PC-3 (cell line): ENCODE measurements around the gene TTLL1.

Experiments
- CTCF ChIP-seq: fragments of 300-600 bp; sonication (generic); conservative IDR thresholded peaks from 2 replicates; pipeline ENCODE4 v1.5.1; 2017; ENCODE audit warnings: antibody characterized with exemption, low read depth, mild to moderate bottlenecking, low read length
- EZH2 ChIP-seq: fragments of 300-600 bp; sonication (generic); IDR thresholded peaks from one replicate; pipeline ENCODE4 v1.6.1; 2017; ENCODE audit warnings: antibody characterized with exemption, mild to moderate bottlenecking, low read length; ENCODE audit not compliant: unreplicated experiment
- EZH2phosphoT487 ChIP-seq: fragments of 300-600 bp; sonication (generic); IDR thresholded peaks from 2 replicates; pipeline ENCODE4 v1.6.1; 2018; ENCODE audit warnings: mild to moderate bottlenecking, antibody characterized with exemption, low read length, borderline replicate concordance

GRCh38 chr22:43116932-43117331, 27.7 kb upstream of the TTLL1 start:
- TF ChIP-seq CTCF (no peak), EZH2 (no peak), EZH2phosphoT487 (no peak)
